GM21619 (cell line): ENCODE results near the gene AP2B1.

ENCODE experiments used
- ATAC-seq: cut with Tn5 transposase; IDR thresholded peaks from one replicate; pipeline ENCODE4 v1.9.1; 2021; ENCODE audit not compliant: unreplicated experiment

Gene AP2B1

DNA sequence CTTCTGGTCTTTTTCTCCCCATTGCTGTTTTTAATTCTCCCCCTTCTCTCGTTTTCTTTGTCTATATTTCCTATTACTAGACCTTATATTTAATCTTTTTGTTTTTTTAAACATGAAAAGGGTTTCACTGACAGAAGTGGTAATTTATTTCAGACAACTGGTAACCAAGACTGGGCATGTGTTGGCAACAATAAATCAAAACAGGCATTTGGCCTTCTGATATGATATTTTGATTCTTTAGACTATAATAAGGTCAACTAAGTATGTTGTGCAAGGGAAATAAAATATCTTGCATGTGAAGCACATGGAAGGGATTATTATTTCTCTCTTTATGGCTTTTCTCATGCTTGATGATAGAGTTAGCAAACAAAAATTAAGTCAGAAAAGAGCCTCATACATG lies 34.6 kb downstream of the AP2B1 start:
- ATAC-seq: no peak

DNA sequence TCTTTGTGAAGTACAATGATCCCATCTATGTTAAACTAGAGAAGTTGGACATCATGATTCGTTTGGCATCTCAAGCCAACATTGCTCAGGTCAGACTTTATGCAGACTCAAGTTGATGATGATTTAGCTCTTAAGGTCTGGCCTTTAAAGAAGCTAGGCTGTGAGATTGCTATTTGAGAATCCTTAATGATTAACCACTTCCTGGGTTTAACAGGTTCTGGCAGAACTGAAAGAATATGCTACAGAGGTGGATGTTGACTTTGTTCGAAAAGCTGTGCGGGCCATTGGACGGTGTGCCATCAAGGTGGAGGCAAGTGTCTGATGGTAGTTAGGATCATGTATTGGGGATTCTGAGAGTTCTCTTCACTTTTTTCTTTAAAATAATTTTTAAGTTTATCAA lies 40.3 kb downstream of the AP2B1 start:
- ATAC-seq: no peak

- ATAC-seq: no peak
Measured at GRCh38 chr17:35630530-35631148, 43.5 kb downstream of the AP2B1 start.

DNA sequence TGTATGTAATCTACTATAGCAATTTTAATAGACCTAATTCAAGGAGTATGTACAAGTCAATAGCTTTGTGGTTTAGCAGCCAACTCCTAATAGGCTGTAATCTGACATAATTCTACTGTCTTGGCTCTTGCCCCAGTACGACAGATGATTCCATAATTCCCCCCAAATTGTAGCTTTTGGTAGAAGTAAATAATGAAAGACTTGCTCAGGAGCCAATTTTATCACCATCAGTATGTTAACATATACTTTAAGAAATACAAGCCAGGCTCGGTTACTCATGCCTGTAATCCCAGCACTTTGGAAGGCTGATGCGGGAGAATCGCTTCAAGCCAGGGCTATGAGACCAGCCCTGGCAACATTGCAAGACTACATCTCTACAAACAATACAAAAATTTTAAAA lies 53.9 kb downstream of the AP2B1 start:
- ATAC-seq: no peak

- no peak for ATAC-seq
Measured at GRCh38 chr17:35645923-35646322, 58.8 kb downstream of the AP2B1 start.

GRCh38 chr17:35651467-35651866 lies 64.3 kb downstream of the AP2B1 start:
- ATAC-seq: no peak

- ATAC-seq: no peak
Measured at GRCh38 chr17:35653619-35654361, 66.7 kb downstream of the AP2B1 start.

DNA sequence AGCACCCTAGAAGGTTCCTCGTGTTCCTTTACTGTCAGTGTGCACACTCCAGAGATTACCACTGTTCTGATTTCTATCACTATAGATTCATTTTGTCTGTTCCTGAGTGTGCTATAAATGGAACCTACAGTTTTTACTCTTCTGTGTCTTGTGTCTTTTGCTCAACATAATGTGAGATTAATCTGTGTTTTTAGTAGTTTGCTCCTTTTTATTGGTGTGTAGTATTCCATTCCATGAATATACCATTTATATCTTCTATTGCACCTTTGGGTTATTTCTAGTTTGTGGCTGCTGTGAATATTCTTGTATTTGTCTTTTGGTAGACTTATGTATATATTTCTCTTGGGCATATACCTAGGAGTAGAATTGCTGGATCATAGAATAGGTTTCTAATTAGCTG lies 68.2 kb downstream of the AP2B1 start:
- ATAC-seq: no peak

DNA sequence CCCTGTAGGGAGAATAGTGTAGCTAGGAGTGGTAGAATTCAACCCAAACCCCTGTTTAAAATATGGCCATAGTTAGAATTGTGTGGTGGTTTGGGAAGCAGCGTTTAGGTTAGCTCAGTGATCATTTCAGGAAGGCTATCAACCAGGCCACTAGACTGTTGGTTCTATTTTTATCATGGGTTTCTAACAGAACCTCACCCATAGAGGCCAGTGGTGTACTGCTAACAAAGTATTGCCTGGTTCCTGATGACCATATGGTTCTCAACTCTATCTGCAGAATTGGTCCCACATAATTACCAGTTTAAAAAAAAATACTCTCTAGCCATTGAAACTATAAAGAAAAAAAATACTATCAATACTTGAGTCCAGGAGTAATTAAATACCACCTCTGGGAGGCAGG lies 73.8 kb downstream of the AP2B1 start:
- ATAC-seq: no peak

GRCh38 chr17:35664685-35665084 lies 77.6 kb downstream of the AP2B1 start:
- no peak for ATAC-seq

DNA sequence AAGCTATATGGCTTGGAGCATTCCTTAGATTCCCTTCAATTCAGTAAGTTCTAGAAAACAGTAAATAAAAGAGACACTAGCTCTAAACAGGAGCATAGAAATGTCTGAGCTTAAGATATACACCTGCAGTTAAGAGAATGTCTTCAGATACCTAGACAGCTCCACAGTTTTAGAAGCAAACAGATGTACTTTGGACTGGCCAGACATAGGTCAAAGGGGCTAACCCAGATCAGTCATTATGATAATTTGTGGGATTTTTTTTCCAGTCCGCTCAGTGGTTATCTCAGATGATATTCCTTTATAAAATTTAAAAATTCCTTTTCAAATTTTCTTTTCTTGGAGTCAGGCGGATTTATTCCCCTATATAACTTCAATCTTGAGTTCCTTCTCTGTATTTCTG lies 78.5 kb downstream of the AP2B1 start:
- ATAC-seq: no peak

GRCh38 chr17:35666070-35666469 lies 78.9 kb downstream of the AP2B1 start:
- ATAC-seq: no peak

GRCh38 chr17:35666967-35667532 lies 79.9 kb downstream of the AP2B1 start:
- ATAC-seq: no peak

GRCh38 chr17:35668802-35669201 lies 81.7 kb downstream of the AP2B1 start:
- no peak for ATAC-seq

DNA sequence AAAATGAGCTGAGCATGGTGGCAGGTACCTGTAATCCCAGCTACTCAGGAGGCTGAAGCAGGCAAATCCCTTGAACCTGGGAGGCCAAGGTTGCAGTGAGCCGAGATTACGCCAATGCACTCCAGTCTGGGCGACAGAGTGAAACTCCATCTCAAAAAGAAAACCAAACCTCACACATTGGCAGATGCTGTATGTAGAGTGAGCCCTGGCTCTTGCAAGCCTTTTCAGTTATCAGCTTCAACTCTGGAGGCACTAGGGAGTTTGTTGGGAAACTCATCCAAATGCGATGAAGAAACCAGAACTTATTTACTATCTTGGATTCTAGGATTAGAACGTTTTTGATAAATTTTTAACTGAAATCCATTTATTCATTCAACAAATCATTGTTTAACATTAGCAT lies 87.4 kb downstream of the AP2B1 start:
- ATAC-seq: no peak

DNA sequence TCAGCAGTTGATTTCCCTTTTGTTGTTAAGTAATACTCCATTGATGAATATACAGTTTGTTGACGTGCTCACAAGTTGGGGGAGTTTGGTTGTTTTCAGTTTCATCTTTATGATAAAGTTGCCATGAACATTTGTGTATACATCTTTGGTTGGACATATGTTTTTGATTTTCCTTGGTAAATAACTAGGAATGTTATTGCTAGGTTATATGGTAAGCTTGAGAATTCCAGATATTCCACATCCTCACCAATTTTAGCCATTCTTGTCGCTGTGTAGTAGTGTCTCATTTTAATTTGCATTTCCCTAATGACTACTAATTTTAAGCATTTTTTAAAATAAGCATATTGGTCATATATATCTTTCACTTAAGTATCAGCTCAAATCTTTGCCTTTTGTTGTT lies 89.3 kb downstream of the AP2B1 start:
- no peak for ATAC-seq

- ATAC-seq: no peak
Measured at GRCh38 chr17:35679007-35679682, 92.0 kb downstream of the AP2B1 start.

GRCh38 chr17:35683591-35683990 lies 96.5 kb downstream of the AP2B1 start:
- ATAC-seq: no peak

DNA sequence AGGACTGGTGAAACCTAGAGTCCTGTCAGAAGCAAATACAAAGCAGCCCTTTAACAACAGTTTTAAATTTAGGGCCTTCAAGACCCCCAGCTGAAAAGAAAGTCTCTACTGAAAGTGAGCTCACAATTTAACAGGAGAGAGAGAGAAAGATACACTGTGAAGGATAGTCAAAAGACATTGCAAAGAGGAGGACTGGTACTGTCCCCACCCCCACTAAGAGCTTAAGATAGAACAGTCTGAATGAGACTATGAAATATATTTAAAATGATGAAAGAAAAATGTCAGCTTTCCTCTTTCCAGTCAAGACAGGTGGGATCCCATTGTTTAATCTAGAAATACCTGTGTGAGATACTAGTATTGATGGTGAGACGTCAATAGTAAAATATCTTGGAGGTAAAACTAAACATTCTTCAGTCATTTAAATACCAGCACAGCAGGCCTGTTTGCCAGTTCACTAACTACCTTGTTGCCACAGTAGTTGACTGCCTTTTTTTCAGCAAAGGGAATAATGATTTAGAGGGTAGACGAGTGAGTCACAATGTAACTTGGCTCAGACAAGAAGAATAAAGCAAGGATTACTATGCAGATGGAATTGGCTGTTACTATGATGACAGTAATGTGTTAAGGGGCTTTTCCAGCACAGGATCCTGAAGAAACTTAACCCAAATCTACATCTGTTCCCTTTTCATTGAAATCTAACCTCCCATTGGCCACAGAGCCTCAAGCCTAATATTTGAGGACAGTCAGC lies 97.1 kb downstream of the AP2B1 start:
- no peak for ATAC-seq

DNA sequence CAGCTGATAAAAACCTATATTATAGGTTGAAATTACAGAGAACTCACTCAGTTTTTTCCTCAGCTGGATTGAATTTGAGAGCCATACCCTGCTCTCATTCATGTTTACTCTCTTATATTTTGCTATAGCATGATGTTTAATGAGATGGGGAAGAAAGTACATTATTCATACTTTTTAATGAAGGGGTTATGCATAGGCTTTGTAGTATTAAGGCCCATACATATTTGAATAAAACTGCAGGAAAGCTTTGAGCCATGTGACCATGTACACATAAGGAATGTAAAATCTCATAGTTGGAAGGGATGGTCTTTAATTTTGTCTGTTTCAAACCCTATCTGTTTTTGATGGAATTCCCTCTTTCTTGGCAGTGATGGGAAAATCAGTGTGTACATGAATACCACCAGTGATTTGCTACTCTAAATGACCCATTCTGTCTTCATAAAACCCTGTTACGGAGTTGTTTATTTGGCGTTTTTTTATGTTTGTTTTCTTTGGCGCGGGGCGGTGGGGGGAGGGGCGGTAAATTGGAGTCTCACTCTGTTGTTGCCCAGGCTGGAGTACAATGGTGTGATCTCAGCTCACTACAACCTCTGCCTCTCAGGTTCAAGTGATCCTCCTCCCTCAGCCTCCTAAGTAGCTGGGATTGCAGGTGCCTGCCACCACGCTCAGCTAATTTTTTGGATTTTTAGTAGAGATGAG lies 105.5 kb downstream of the AP2B1 start:
- no peak for ATAC-seq

GRCh38 chr17:35693662-35694061 lies 106.5 kb downstream of the AP2B1 start:
- ATAC-seq: no peak
